PC-9 (cell line): ENCODE measurements around the gene BCL2L12. TPM values are rescaled to one million over a fixed set of nuclear protein-coding genes. Genes with fewer than 3 reads are reported as not detected.

Source experiments
- BruUV-seq: library from RNA; stranded (reverse); fragments of 400-500 nt; replicated peaks from 2 replicates; lab custom pipeline; 2021; lab: Mats Ljungman, UMichigan
- CTCF ChIA-PET: fragments of 300-600 bp; sonication (Branson Sonifier 250); formaldehyde crosslinking; loops from one replicate; lab custom pipeline; 2022; ENCODE audit warnings: antibody characterized with exemption; lab: Charles Lee
- POLR2A ChIA-PET: fragments of 300-600 bp; sonication (Branson Sonifier 250); formaldehyde crosslinking; loops from one replicate; lab custom pipeline; 2022; ENCODE audit warnings: antibody characterized with exemption; ENCODE audit not compliant: unreplicated experiment; lab: Charles Lee
- DNase-seq, 2 experiments: peaks; one replicate each; pipeline versions ENCODE4 v3.0.0 to v3.0.0-alpha.2; 2015 to 2022; ENCODE audit warnings: mixed read lengths in 1 of 2
- H2AFZ ChIP-seq: fragments of 200-600 bp; sonication (generic); 2 replicates; pipeline ENCODE4 v1.8.1; 2017; ENCODE audit warnings: antibody characterized with exemption
- H3F3A ChIP-seq: fragments of 200-600 bp; sonication (generic); 2 replicates; pipeline ENCODE4 v1.8.1; 2017; ENCODE audit warnings: antibody characterized with exemption, mild to moderate bottlenecking, low read depth; ENCODE audit not compliant: insufficient read depth
- H3K27ac ChIP-seq: fragments of 200-600 bp; sonication (generic); 2 replicates; pipeline ENCODE4 v1.6.1; 2016; ENCODE audit warnings: mixed run types
- H3K27me3 ChIP-seq: fragments of 200-600 bp; sonication (generic); 2 replicates; pipeline ENCODE4 v1.6.1; 2016; ENCODE audit warnings: low read depth, mixed run types; ENCODE audit not compliant: insufficient read depth
- H3K36me3 ChIP-seq: fragments of 200-600 bp; sonication (generic); 2 replicates; pipeline ENCODE4 v1.6.1; 2016; ENCODE audit warnings: low read depth, mixed run types
- H3K4me1 ChIP-seq: fragments of 200-600 bp; sonication (generic); replicated peaks from 2 replicates; pipeline ENCODE4 v1.6.1; 2016; ENCODE audit warnings: mixed run types; ENCODE audit not compliant: insufficient read depth
- H3K4me2 ChIP-seq: fragments of 200-600 bp; sonication (generic); 2 replicates; pipeline ENCODE4 v1.6.1; 2017; ENCODE audit warnings: mixed run types
- H3K4me3 ChIP-seq: fragments of 200-600 bp; sonication (generic); 2 replicates; pipeline ENCODE4 v1.6.1; 2016; ENCODE audit warnings: mixed run types
- H3K79me2 ChIP-seq: fragments of 200-600 bp; sonication (generic); 2 replicates; pipeline ENCODE4 v1.6.1; 2017; ENCODE audit warnings: low read depth, mixed run types
- H3K9me2 ChIP-seq: fragments of 200-600 bp; sonication (generic); 2 replicates; pipeline ENCODE4 v1.8.1; 2017; ENCODE audit warnings: mild to moderate bottlenecking; ENCODE audit not compliant: insufficient read depth
- H3K9me3 ChIP-seq: fragments of 200-600 bp; sonication (generic); 2 replicates; pipeline ENCODE4 v1.8.1; 2016; ENCODE audit warnings: low read depth; ENCODE audit not compliant: insufficient read depth
- H4K20me1 ChIP-seq: fragments of 200-600 bp; sonication (generic); 2 replicates; pipeline ENCODE4 v1.8.1; 2017; ENCODE audit not compliant: insufficient read depth
- EZH2 ChIP-seq: fragments of 200-600 bp; sonication (generic); IDR thresholded peaks from 2 replicates; pipeline ENCODE4 v1.8.0; 2017; ENCODE audit warnings: antibody characterized with exemption, low read depth
- intact Hi-C: fragments of 100-400 bp; cut with micrococcal nuclease; formaldehyde crosslinking; loops from one replicate; pipeline ENCODE4 v1.10.0; 2022; ENCODE audit not compliant: unreplicated experiment
- total RNA-seq: library from RNA; stranded (reverse); gene quantifications from 2 replicates; pipeline ENCODE4 v1.2.3, GENCODE V29; 2021
- TF ChIP-seq, protein P1 (sequence below): fragments of 200-600 bp; sonication (generic); conservative IDR thresholded peaks from 2 replicates; pipeline ENCODE4 v1.6.1; 2017; ENCODE audit warnings: mixed run types, antibody characterized with exemption, mild to moderate bottlenecking, moderate library complexity

Gene BCL2L12
- total RNA-seq, 1 experiment from 2014 or later, result 84.8 TPM

DNA sequence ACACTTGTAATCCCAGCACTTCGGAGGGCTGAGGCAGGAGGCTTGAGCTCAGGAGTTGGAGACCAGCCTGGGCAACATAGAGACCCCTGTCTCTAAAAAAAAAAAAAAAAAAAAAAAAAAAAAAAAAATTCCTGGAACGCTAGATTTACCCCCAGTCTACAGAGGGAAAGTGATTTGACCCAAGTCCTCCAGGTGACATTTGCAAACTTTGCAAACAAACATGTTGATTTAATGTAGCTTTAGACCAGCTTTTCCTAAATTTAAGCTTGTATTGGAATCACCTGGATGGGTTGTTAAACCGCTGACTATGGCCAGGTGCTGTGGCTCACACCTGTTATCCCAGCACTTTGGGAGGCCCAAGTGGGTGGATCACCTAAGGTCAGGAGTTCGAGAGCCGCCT, 33.6 kb downstream of the BCL2L12 start:
- no peak for DNase-seq
- Histone ChIP-seq H3K27me3 (no peaks in the 10 kb centered on the region), H3K36me3 (no peaks in the 10 kb centered on the region), H3K4me2 (no peak overlapping the region), H3K9me3 (no peaks in the 10 kb centered on the region), H3K4me3 (no peak overlapping the region), H4K20me1 (no peaks in the 10 kb centered on the region), H3K27ac (no peak overlapping the region), H2AFZ (no peak overlapping the region), H3K4me1 (no peaks in the 10 kb centered on the region), H3F3A (peaks cover 18% of the 10 kb centered on the region; the same call in 1 of the 2 replicates), H3K79me2 (no peaks in the 10 kb centered on the region), H3K9me2 (no peaks in the 10 kb centered on the region)
- TF ChIP-seq, protein P1, sequence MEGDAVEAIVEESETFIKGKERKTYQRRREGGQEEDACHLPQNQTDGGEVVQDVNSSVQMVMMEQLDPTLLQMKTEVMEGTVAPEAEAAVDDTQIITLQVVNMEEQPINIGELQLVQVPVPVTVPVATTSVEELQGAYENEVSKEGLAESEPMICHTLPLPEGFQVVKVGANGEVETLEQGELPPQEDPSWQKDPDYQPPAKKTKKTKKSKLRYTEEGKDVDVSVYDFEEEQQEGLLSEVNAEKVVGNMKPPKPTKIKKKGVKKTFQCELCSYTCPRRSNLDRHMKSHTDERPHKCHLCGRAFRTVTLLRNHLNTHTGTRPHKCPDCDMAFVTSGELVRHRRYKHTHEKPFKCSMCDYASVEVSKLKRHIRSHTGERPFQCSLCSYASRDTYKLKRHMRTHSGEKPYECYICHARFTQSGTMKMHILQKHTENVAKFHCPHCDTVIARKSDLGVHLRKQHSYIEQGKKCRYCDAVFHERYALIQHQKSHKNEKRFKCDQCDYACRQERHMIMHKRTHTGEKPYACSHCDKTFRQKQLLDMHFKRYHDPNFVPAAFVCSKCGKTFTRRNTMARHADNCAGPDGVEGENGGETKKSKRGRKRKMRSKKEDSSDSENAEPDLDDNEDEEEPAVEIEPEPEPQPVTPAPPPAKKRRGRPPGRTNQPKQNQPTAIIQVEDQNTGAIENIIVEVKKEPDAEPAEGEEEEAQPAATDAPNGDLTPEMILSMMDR, result no peak
- TF ChIP-seq EZH2, result no peak
- ChIA-PET POLR2A (interaction anchor here (0.5 kb wide), 1 partner anchor 65 kb away, joined by 11 read pairs; no protein-coding TSS in a partner anchor), CTCF (interaction anchor here (0.7 kb wide), 1 partner anchor 19 kb away, joined by 8 read pairs; no protein-coding TSS in a partner anchor)
- intact Hi-C loops, result no loop called here
- no TSS peak for BruUV-seq

DNA sequence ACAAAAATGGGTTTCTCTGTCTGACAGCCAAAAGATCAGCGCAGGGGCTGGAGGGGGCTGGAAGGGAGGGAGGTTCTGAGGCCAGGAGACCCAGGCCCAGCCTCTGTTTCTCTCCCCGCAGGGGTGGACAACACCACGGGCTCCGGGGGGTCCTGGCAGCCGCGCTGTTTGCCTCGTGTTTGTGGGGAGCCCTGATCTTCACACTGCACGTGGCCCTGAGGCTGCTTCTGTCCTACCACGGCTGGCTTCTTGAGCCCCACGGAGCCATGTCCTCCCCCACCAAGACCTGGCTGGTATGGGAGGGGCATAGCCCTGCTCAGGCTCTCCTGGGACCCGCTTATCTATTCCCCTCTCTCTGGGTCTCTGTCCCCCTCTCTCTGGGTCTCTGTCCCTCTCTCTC, 34.8 kb downstream of the BCL2L12 start:
- TF ChIP-seq, protein P1, result no peak
- no peak for TF ChIP-seq EZH2
- H3K36me3 ChIP-seq, result no peaks in the 10 kb centered on the region
- no peaks in the 10 kb centered on the region for H3K9me2 ChIP-seq
- no peaks in the 10 kb centered on the region for H3K79me2 ChIP-seq
- H4K20me1 ChIP-seq, result no peaks in the 10 kb centered on the region
- H3F3A ChIP-seq, result peaks cover 18% of the 10 kb centered on the region; the same call in 1 of the 2 replicates
- no peak overlapping the region for H2AFZ ChIP-seq
- H3K4me3 ChIP-seq, result no peak overlapping the region
- no peaks in the 10 kb centered on the region for H3K27me3 ChIP-seq
- ChIA-PET POLR2A (no interaction called here), CTCF (interaction anchor here (0.6 kb wide), 1 partner anchor 22 kb away, joined by 7 read pairs; no protein-coding TSS in a partner anchor)
- H3K4me2 ChIP-seq, result no peak overlapping the region
- no peaks in the 10 kb centered on the region for H3K4me1 ChIP-seq
- H3K9me3 ChIP-seq, result no peaks in the 10 kb centered on the region
- BruUV-seq, result no TSS peak
- no peak overlapping the region for H3K27ac ChIP-seq
- DNase-seq, result no peak
- intact Hi-C loops, result no loop called here

DNA sequence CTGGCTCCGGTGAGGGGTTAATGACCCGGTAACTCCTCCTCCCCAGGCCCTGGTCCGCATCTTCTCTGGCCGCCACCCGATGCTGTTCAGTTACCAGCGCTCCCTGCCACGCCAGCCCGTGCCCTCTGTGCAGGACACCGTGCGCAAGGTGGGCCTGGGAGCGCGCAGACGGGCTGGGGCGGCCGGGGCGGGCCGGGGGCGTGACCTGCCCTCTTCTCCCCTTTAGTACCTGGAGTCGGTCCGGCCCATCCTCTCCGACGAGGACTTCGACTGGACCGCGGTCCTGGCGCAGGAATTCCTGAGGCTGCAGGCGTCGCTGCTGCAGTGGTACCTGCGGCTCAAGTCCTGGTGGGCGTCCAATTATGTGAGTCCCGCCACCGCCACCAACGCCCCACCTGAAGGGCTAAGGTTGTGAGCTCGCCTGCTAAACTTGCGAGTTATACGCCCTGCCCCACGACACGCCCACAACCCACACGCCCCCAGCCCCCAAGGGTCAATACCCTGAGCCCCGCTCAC, 35.6 kb downstream of the BCL2L12 start:
- H3K9me2 ChIP-seq, result no peaks in the 10 kb centered on the region
- H3K4me3 ChIP-seq, result no peak overlapping the region
- TF ChIP-seq, protein P1, result no peak
- no peak for TF ChIP-seq EZH2
- ChIA-PET CTCF (no interaction called here), POLR2A (no interaction called here)
- no TSS peak for BruUV-seq
- no peak for DNase-seq
- no peak overlapping the region for H2AFZ ChIP-seq
- no peak overlapping the region for H3K4me2 ChIP-seq
- H3K27me3 ChIP-seq, result no peaks in the 10 kb centered on the region
- H3K9me3 ChIP-seq, result no peaks in the 10 kb centered on the region
- H3K4me1 ChIP-seq, result no peaks in the 10 kb centered on the region
- H3K79me2 ChIP-seq, result no peaks in the 10 kb centered on the region
- H4K20me1 ChIP-seq, result no peaks in the 10 kb centered on the region
- intact Hi-C loops, result no loop called here
- no peak overlapping the region for H3K27ac ChIP-seq
- no peaks in the 10 kb centered on the region for H3K36me3 ChIP-seq
- H3F3A ChIP-seq, result peaks cover 18% of the 10 kb centered on the region; the same call in 1 of the 2 replicates
